Measurements from ENCODE around the gene HAL.

DNA sequence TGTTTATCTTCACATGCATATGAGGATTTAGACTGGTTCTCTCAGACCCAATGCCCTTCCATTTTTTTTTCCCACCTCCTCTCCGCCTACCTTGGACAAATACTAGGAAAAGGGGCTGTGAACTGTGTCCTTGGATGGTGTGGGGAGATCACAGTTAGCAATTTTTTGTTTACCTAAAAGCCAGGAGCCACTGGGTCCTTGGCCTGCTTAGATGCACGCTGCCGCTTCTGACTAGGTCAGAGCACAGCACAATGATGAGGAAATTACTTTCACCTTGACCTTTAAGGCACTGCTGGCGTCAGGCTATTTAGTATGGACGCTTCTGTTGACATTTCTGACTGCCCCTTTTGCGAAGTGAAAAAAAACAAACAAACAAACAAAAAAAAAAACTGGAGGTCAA lies 55.6 kb downstream of the HAL start:
- TF ChIP-seq POLR2A (IDR thresholded peaks at IDR 0.05), result no peak
- TF ChIP-seq, protein P1, sequence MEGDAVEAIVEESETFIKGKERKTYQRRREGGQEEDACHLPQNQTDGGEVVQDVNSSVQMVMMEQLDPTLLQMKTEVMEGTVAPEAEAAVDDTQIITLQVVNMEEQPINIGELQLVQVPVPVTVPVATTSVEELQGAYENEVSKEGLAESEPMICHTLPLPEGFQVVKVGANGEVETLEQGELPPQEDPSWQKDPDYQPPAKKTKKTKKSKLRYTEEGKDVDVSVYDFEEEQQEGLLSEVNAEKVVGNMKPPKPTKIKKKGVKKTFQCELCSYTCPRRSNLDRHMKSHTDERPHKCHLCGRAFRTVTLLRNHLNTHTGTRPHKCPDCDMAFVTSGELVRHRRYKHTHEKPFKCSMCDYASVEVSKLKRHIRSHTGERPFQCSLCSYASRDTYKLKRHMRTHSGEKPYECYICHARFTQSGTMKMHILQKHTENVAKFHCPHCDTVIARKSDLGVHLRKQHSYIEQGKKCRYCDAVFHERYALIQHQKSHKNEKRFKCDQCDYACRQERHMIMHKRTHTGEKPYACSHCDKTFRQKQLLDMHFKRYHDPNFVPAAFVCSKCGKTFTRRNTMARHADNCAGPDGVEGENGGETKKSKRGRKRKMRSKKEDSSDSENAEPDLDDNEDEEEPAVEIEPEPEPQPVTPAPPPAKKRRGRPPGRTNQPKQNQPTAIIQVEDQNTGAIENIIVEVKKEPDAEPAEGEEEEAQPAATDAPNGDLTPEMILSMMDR (IDR thresholded peaks at IDR 0.05), result no peak
